GM21529 (cell line): ENCODE results near the gene CBL.
A peak's percentile ranks its signal among the peaks of the same experiment; 100 is the strongest.

Source experiments
- ATAC-seq: cut with Tn5 transposase; IDR thresholded peaks from one replicate; pipeline ENCODE4 v1.9.1; 2021; ENCODE audit not compliant: unreplicated experiment

Gene CBL

DNA sequence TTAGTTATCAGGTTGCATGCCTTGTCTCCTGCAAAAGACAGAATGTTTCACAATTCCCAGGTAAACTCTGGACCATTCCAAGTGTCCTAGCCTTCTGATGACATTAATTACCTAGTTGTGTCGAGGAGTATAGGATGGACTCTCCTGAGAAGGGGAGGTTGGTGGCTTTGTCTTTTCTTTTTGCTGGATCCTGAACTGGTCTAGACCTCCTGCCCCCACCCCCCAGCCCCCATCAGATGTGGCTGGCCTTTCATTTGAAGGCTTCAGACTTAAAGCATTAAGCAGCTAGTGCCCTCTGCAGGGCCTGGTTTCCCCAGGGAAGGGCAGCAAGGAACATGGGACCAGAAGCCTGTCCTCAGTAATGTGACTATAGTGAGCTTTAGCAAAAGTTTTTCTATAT, 101.1 kb downstream of the CBL start:
- ATAC-seq: no peak

DNA sequence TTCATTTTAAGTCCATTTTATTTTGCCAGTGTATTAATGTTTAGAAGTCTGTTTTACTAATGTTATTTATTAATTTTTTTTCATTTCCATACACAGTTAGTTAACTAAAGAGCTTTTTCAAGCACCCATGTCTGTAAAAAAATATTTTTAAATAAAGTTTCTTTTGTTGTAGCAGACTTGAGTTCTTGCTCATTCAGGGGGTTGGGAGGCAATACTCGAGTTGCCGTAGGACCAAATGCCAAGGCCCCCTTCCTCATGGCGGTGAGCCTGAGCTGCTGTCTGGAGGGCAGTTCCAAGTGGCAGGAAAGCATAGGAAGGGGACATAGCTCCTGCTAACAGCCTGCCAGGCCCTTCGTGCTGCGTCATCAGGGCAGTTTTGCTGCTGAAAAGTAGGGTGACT, 101.8 kb downstream of the CBL start:
- ATAC-seq: no peak

DNA sequence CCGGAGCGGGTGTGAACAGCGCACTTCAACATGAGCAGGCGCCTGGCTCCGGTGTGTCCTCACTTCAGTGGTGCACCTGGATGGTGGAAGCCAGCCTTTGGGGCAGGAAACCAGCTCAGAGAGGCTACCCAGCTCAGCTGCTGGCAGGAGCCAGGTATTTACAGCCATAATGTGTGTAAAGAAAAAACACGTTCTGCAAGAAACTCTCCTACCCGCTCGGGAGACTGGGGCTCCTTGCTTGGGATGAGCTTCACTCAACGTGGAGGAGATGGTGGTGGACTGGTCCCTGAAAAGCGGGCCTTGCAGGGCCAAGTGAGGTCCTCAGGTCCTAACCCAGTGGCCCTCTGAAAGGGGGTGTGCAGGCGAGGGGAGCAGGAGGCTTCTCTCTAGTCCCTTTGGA, 103.3 kb downstream of the CBL start:
- no peak for ATAC-seq

DNA sequence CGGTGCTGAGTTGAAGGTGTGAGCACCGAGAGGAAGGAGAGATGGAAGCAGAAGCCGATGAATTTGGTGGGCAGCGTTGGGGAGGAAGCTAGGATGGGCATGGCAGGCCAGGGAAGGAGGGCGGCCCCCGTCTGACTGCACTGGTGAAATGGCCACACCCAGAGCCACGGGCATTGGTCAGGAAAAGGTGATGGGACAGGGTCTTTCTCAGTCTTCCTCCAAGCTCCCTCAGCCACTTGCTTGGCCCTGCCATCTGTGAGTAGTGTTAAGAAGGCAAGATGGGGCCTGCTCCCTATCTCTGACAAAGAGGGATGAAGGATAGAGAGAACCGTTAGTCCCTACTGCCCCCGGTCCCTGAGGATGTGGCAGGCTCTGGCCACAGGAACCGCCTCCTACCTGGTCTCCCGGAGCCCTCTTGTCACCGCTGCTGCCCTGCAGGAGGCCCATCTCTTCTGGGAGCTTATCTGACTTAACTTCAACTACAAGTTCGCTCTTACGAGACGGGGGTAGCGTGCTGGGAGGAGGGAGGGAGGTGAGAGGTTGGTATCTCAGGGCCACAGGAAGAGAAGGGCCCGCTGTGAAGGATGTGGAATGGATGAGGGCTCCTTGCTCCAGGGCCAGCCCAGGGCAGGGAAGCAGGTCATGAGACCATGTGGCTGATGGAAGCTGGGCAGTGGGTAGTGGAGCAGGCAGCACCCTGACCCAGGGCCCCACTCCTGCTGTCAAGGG, 104.0 kb downstream of the CBL start:
- ATAC-seq: no peak

DNA sequence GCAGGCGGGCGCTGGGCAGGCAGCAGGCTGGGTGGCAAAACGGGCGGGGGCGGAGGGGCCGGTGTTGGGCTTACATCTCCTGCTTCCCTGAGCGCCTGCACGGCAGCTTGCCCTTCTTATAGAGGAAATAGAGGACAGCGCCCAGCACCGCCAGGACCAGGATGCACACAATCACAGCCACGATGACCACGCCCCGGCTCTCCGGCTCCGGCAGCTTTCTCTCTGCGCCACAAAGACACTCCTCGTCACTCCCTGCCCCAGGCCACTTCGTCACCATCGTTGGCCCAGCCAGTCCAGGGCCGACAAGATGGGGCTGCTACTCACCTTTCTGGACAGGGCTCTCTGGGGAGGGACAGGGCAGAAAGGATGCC, 104.5 kb downstream of the CBL start:
- no peak for ATAC-seq

DNA sequence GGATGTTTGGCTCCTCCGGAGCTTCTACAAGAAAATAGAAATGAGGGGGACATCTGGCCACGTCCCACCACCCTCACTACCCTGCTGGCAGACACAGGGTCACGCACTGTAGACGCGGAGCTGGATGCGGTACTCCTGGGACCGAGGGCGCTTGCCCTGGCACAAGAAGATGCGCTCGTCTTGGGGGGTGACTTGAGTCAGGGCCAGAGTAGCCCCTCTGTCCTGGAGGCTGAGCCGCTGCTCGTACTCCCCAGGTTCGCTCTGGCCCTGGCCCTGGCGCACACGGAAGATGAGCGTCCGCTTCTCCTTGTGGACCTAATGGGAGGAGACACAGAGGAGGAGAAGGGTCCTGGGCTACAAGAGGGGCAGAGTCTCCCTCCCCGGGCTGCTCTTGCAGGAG, 108.6 kb downstream of the CBL start:
- no peak for ATAC-seq

- ATAC-seq: no peak
Measured at GRCh38 chr11:119315131-119316015, 109.2 kb downstream of the CBL start.

DNA sequence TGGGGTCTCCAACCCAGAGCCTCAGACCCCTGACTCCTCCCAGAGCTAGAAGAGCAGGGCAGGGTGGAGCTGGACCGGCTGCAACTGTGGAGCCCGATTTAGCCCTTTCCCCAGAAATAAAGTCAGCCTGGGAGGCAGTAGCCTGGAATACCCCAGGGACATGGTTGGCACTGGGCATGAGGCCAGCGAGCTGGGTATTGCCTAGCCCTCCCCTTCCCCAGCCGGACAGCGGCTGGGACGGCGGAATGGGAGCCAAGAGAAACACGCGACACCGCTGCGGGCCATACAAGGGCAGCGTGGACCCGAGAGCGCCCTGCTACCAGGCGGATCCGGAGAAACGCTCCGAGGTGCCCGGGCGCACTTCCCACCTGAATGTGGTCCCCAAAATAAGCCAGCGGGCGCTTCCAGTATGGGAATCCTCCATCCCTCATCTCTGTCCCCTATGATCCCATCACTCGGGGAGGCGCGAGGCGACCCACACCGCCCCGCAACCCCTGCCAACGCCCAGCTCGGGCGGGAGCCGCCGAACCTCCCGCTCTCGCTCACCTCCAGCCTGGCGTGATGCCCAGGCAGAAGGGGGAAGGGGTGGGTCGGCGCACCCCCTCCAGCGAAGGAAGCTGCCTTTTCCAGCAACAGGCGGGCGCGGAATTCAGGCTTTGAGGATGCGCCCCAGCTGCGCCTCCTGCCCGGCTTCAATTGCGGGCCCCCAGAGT, 110.0 kb downstream of the CBL start:
- no peak for ATAC-seq

GRCh38 chr11:119316729-119317591, 110.8 kb downstream of the CBL start, which contains the start of gene MCAM:
MCAM (minus strand) TSS chr11:119317130; CDS start chr11:119317101, 29 bp downstream.
- ATAC-seq: no peak

DNA sequence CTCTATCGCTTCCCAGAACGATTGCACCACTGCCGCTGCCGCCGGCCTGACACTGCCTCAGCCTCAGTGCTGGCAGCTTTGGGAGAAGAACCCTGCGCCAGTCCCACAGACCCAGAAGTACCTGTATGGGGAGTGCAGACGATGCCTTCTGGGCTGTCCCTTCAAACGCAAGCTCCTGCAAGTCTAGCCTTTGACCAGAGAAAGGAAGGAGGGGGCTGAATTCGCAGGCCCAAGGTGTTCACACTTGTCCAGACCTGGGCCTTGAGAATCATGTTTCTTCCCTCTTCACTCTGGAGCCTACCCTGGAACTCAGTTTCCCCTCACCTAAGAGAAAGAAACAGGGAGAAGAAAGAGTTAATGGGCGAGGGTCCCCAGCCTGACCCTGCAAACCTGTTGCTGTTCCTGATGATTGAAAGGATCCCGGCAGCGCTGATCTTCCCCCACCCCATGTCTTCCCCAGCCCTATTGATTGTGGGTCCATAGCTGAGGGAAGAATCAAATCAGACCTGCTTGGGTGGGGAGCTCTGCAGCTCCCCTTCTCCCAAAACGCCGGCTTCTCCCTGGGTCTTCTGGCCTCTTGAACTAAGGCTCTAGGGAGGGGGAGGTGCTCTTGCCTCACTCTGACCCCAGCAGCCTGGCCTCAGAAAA, 111.6 kb downstream of the CBL start:
- ATAC-seq: no peak

DNA sequence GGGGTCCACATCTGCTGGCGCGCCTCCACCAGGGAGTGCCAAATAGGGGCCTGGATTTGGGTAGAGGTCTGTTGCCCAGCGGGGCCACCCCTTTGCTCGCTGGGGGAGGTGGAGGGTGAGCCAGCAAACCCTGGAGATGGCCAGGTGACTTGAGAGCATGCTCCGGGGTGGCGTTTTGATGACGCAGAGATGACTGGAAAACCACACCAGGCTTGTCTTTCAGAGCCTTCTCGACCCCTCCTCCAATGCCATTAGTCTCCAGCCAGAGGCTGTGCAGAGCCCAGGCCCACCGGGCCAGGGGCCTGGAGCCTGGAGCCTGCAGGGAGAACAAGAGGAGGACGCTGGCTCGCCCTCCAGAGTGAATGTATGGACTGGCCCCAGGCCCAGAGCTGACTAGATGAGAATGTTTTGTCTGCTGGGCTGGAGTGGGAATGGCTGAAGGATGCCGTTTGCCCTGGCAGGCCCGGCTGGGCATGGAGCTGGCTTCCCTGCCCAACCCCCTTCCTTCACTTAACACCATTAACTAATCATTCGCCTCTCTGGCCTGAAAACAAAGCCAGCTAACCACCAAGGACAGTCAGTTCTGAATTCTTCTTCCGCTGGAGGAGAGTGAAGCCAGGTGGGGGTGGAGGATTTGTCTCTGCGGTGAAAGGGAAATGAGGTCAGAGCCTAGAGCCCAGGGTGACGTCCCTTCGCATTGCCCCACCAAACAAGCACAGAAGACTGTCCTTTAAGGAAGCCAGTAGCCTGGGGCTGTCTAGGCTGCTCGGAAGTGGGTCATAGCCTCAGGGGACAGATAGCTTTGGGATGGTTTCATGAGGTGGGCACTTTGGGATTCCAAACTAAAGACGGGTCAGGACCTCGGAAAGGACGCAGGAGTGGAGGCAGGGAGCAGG, 112.3 kb downstream of the CBL start:
- peak; percentile 25 for ATAC-seq

DNA sequence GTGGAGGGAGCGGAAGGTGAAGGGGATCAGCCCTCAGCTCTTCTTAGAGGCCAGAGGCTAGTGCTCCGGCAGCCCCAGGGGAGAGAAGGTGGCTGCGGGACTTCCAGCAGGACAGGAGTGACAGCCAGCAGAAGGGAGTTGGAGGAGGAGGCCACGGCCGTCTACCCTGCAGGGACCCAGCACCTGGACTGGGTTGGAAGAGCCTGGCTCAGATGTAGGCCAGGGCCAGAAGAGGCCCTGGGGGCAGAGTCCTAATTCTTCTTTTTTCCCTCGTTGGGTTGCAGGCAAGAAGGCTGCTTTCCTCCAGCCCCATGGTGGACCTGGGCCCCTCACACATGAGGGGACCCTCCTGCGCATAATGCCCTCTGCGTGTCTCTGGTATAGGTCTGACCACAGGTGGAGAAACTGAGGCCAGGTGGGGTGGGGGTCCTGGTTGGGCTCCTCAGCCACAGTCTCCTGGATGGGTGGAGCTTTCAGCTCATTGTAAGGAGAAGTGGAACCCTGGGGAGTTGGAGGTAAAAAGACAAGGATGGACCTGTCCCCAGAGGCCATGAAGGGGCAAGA, 113.1 kb downstream of the CBL start:
- no peak for ATAC-seq

DNA sequence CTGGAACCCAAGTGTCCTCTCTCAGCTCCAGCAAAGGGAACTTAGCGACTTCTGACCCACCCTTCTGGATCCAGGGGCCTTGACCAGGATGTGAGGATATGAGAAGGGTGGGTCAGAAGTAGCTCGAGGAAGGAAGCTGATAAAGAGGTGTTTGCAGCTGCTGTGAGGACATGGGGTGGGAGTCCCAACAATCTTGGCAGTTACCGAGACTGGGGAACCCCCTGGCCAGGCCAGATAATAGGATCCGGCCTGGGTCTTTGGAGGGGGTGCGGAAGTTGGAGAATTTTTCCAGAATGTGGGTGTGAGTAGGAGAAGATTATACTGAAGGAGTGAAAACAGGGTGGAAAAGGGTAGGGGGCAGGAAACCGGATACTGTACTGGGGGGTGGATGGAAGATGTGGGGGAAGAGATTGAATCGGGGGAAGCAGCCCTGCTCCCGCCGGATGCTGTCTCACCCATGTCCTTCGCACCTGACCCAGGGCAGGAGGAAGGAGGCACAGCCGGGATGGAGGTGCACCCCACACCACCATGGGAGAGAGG, 113.6 kb downstream of the CBL start:
- ATAC-seq: no peak

GRCh38 chr11:119320240-119320775, 114.2 kb downstream of the CBL start:
- ATAC-seq: no peak

GRCh38 chr11:119320776-119321524, 114.8 kb downstream of the CBL start:
- peak; percentile 58 for ATAC-seq

GRCh38 chr11:119322360-119322739, 116.2 kb downstream of the CBL start:
- no peak for ATAC-seq

DNA sequence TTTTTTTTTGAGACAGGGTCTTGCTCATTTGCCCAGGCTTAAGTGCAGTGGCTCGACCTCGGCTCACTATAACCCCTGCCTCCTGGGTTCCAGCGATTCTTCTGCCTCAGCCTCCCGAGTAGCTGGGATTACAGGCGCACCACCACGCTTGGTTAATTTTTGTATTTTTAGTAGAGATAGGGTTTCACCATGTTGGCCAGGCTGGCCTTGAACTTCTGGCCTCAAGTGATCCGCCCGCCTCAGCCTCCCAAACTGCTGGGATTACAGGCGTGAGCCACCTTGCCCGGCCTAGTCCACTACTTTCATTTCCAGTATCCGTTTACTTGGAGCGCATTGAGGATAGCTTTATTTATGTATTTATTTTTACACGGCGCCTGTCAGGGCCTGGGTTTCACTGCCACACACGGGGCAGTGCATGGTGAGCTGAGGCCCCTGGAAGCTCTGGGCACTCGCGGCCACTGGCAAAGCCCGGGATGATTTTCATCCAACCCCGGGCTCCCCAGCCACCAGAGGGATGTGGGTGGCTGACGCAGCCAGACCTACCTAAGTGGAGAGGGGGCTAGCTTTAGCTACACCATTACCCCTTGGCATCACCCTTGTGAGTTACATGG, 116.9 kb downstream of the CBL start:
- no peak for ATAC-seq
